Measurements from ENCODE around the gene GAN. TPM values are rescaled to one million over a fixed set of nuclear protein-coding genes. Genes with fewer than 3 reads are reported as not detected.
"Not testable (repeated sequence)": the region's sequence is repeated elsewhere in the genome, so short reads cannot be mapped to it uniquely, and the experiment has no call there.

GAN gene
- total RNA-seq, 1 experiment from 2014 or later: 5.5 TPM

- DNase-seq (ENCODE audit: low read depth): no peak
Measured at GRCh38 chr16:81397058-81397878, 82.5 kb downstream of the GAN start.

GRCh38 chr16:81397879-81398520 lies 83.2 kb downstream of the GAN start:
- DNase-seq (ENCODE audit: low read depth): no peak

GRCh38 chr16:81399909-81400308 lies 85.1 kb downstream of the GAN start:
- no peak for DNase-seq (ENCODE audit: low read depth)

GRCh38 chr16:81401035-81401950 lies 86.5 kb downstream of the GAN start:
- peak; percentile 86 for DNase-seq (ENCODE audit: low read depth)

GRCh38 chr16:81403208-81403600 lies 88.4 kb downstream of the GAN start:
- no peak for DNase-seq (ENCODE audit: low read depth)

GRCh38 chr16:81403601-81404391 lies 89.0 kb downstream of the GAN start:
- peak; percentile 80 for DNase-seq (ENCODE audit: low read depth)

- not testable (repeated sequence) for DNase-seq (ENCODE audit: low read depth)
Measured at GRCh38 chr16:81405002-81405401, 90.2 kb downstream of the GAN start.

GRCh38 chr16:81405702-81406113 lies 90.9 kb downstream of the GAN start:
- peak; percentile 97 for DNase-seq (ENCODE audit: low read depth)

- no peak for DNase-seq (ENCODE audit: low read depth)
Measured at GRCh38 chr16:81408409-81408950, 93.7 kb downstream of the GAN start.

- no peak for DNase-seq (ENCODE audit: low read depth)
Measured at GRCh38 chr16:81409016-81409556, 94.3 kb downstream of the GAN start.

GRCh38 chr16:81410643-81411293 lies 96.0 kb downstream of the GAN start:
- no peak for DNase-seq (ENCODE audit: low read depth)

GRCh38 chr16:81413245-81413990 lies 98.7 kb downstream of the GAN start:
- DNase-seq (ENCODE audit: low read depth): no peak

- DNase-seq (ENCODE audit: low read depth): no peak
Measured at GRCh38 chr16:81415751-81416150, 101.0 kb downstream of the GAN start.

- DNase-seq (ENCODE audit: low read depth): no peak
Measured at GRCh38 chr16:81416749-81417148, 102.0 kb downstream of the GAN start.

GRCh38 chr16:81417210-81417609 lies 102.4 kb downstream of the GAN start:
- no peak for DNase-seq (ENCODE audit: low read depth)

- DNase-seq (ENCODE audit: low read depth): no peak
Measured at GRCh38 chr16:81419806-81420205, 105.0 kb downstream of the GAN start.

GRCh38 chr16:81421126-81421525 lies 106.4 kb downstream of the GAN start:
- DNase-seq (ENCODE audit: low read depth): no peak

GRCh38 chr16:81421536-81421935 lies 106.8 kb downstream of the GAN start:
- DNase-seq (ENCODE audit: low read depth): no peak

- not testable (repeated sequence) for DNase-seq (ENCODE audit: low read depth)
Measured at GRCh38 chr16:81422153-81422552, 107.4 kb downstream of the GAN start.
